Activated CD4-positive, alpha-beta T cell treated with anti-CD3 and anti-CD28 coated beads, Interleukin-2, Interleukin-4, amounts not matched to agents 100 ng/mL and 50 ng/mL, durations not matched to agents 16 hours and 8 hours (primary cell): ENCODE data around the gene SLC22A9.

ENCODE experiments used
- DNase-seq: peaks from one replicate; pipeline ENCODE4 v3.0.0-alpha.2; 2020; ENCODE audit warnings: low spot score

Gene SLC22A9

GRCh38 chr11:63444160-63444559 lies 74.6 kb downstream of the SLC22A9 start:
- DNase-seq, result no peak

DNA sequence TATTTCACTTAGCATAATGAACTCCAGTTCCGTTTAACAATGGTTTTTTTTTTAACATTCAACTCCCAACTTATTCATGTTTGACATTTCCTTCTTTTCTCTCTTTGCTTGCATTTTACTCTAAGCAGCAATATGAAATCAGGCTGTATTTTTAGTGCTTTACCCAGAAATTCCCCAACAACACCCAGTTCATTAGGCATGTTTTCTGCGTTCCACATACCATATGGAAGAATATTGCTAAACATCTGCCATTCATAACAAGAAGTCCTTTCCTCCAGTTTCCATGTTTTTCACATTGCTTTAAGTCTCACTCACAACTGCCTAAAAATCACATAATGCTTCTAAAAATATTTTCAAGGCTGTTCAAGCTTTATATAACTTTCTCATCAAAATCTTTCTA lies 75.5 kb downstream of the SLC22A9 start:
- no peak for DNase-seq

DNA sequence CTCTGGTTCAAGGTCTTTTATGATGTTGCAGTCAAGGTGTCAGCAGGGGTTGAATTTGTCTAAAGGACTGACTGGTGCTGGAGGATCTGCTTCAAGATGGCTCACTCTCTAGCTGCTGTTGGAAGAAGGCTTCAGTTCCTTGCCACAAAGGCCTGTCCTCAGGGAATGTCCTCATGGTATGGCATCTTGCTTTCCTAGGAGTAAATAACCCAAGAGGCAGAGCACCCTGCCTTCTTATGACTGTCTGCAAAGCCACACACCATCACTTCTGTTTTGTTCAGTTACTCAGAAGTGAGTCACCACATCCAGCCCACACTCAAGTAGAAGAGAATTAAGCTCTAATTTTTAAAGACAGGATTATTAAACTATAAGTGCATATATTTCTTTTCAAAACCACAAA lies 76.1 kb downstream of the SLC22A9 start:
- no peak for DNase-seq

GRCh38 chr11:63448646-63449045 lies 79.1 kb downstream of the SLC22A9 start:
- no peak for DNase-seq

DNA sequence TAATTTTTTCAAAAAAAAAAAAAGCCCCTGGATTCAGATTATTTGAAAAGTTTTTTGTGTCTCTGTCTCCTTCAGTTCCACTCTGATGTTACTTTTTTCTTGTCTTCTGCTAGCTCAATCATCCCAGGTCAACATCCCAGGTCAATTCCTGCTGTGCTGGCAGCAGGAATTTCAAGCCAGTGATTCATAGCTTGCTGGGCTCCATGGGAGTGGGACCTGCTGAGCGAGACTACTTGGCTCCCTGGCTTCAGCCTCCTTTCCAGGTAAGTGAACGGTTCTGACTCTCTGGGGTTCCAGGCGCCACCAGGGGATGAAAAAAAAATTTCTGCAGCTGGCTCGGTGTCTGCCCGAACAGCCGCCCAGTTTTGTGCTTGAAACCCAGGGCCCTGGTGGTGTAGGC lies 90.0 kb downstream of the SLC22A9 start:
- DNase-seq, result no peak
